Measurements from ENCODE around the gene DDRGK1. TPM values are rescaled to one million over a fixed set of nuclear protein-coding genes. Genes with fewer than 3 reads are reported as not detected.
"Not testable (repeated sequence)": the region's sequence is repeated elsewhere in the genome, so short reads cannot be mapped to it uniquely, and the experiment has no call there.

DDRGK1 gene
- total and polyA plus RNA-seq, 2 of the 8 experiments (the other 6 are each of a cell fraction or from before 2014, with no cell fraction given) = 29.4 to 42.0 TPM

DNA sequence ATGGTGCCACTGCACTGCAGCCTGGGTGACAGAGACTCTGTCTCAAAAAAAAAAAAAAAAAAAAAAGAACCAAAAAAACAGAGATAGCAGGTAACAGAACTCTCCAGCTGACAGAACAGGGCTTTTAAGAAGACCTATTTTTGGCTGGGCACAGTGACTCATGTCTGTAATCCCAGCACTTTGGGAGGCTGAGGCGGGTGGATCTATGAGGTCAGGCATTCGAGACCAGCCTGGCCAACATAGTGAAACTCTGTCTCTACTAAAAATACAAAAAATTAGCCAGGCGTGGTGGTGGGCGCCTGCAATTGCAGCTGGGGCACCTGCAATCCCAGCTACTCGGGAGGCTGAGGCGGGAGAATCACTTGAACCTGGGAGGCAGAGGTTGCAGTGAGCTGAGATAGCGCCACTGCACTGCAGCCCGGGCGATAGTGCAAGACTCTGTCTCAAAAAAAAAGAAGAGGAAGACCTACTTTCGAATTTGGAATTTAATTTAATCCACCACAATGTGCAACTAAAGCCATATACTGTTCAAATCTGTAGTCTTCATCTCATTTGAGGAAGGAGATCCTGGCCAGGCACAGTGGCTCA, 52.3 kb downstream of the DDRGK1 start:
- H3K27me3 ChIP-seq (replicated peaks in 1 of 4; ENCODE audit: control insufficient read depth in 3 of 4, extremely low read depth in 1 of 4, insufficient read depth in 3 of 4, low read length in 3 of 4); H3K9ac ChIP-seq (replicated peaks in 1 of 4; ENCODE audit: extremely low read depth in 1 of 4, low read depth in 3 of 4, low read length in 3 of 4); H4K20me1 ChIP-seq (replicated peaks in 1 of 2; ENCODE audit: control insufficient read depth in 1 of 2, insufficient read depth in 2 of 2, low read length in 2 of 2); H2BK15ac ChIP-seq (ENCODE audit: low read length); DNase-seq (ENCODE audit: low read depth in 1 of 2, low spot score in 2 of 2); FAIRE-seq; H3K18ac ChIP-seq (ENCODE audit: extremely low read depth, low read length); H2BK20ac ChIP-seq (ENCODE audit: low read length); H4K8ac ChIP-seq (ENCODE audit: extremely low read depth, insufficient read depth, low read length); H3K23me2 ChIP-seq (ENCODE audit: low read depth, low read length); H2BK12ac ChIP-seq (ENCODE audit: low read depth, low read length); H3K4me1 ChIP-seq (replicated peaks in 1 of 4; ENCODE audit: control insufficient read depth in 3 of 4, insufficient read depth in 4 of 4, low read length in 3 of 4); H3K4me2 ChIP-seq (ENCODE audit: insufficient read depth in 1 of 2, low read depth in 2 of 2, low read length in 2 of 2); H3K4me3 ChIP-seq (ENCODE audit: extremely low read depth in 1 of 4, insufficient read depth in 2 of 4, low read depth in 3 of 4, low read length in 4 of 4); H2BK120ac ChIP-seq (replicated peaks; ENCODE audit: low read depth, low read length); H4K91ac ChIP-seq (replicated peaks; ENCODE audit: insufficient read length, low read length); H3K4ac ChIP-seq (replicated peaks; ENCODE audit: insufficient read length, low read depth, low read length); H3K9me3 ChIP-seq (ENCODE audit: insufficient read depth in 2 of 2, low read depth in 1 of 2, low read length in 1 of 2); H2AK5ac ChIP-seq (ENCODE audit: low read depth, low read length); H2AFZ ChIP-seq (ENCODE audit: low read length); H3K23ac ChIP-seq (ENCODE audit: insufficient read length); H3K14ac ChIP-seq (ENCODE audit: insufficient read length); H3K56ac ChIP-seq (replicated peaks; ENCODE audit: insufficient read length, low read depth, low read length); H3K27ac ChIP-seq (ENCODE audit: low read depth, low read length); H2BK5ac ChIP-seq (ENCODE audit: low read depth, low read length); H4K5ac ChIP-seq (ENCODE audit: insufficient read length, low read depth, low read length): not testable (repeated sequence)
- 91% methylated on average over 10 of the region's 10 CpGs; no CpG with 5 or more reads in 1 of the 2 experiments for WGBS, 2 experiments (ENCODE audit: extremely low coverage in 1 of 2, insufficient coverage in 1 of 2, insufficient read length in 1 of 2, insufficient replicate concordance in 2 of 2, low coverage in 1 of 2, low lambda C conversion rate in 2 of 2, missing lambda C conversion rate in 1 of 2)
- ChIA-PET POLR2A (ENCODE audit: partially characterized antibody) (interaction anchor here (1.2 to 3.0 kb wide), 2 partner anchors 10 to 16 kb away, joined by 4 to 9 read pairs; no protein-coding TSS in a partner anchor), CTCF (ENCODE audit: partially characterized antibody) (interaction anchor here (0.6 to 1.5 kb wide), 2 partner anchors 8 to 12 kb away, joined by 3 read pairs; no protein-coding TSS in a partner anchor)
- Histone ChIP-seq H3K79me2 (ENCODE audit: control insufficient read depth in 1 of 2, insufficient read depth in 2 of 2, low read length in 2 of 2) (peaks cover 7 to 71% of the 10 kb centered on the region in 2 experiments), H3K36me3 (ENCODE audit: control insufficient read depth in 2 of 4, insufficient read depth in 4 of 4, low read length in 3 of 4) (peaks cover 3 to 24% (median 13%) of the 10 kb centered on the region in 4 experiments; a peak in 7 of 8 replicates), H3K79me1 (ENCODE audit: low read depth, low read length) (peaks cover 14% of the 10 kb centered on the region)
